Posterior cingulate gyrus (tissue), 11 donors: ENCODE measurements around the gene ATP11C.

Experiments used
- DNase-seq, 10 donors: peaks; one replicate each; pipeline versions ENCODE4 v3.0.0 to v3.0.0-alpha.2; 2020 to 2021; ENCODE audit warnings: mixed read lengths in 3 of 10
- intact Hi-C: fragments of 100-400 bp; cut with DNase I; formaldehyde crosslinking; loops from one replicate; pipeline ENCODE4 v1.15.1; 2023

Gene ATP11C

GRCh38 chrX:139816204-139816603 is 116.6 kb downstream of the ATP11C start:
- no peak for DNase-seq
- intact Hi-C loops: no loop called here

GRCh38 chrX:139815771-139816170 is 117.1 kb downstream of the ATP11C start:
- intact Hi-C loops: no loop called here
- DNase-seq: no peak

DNA sequence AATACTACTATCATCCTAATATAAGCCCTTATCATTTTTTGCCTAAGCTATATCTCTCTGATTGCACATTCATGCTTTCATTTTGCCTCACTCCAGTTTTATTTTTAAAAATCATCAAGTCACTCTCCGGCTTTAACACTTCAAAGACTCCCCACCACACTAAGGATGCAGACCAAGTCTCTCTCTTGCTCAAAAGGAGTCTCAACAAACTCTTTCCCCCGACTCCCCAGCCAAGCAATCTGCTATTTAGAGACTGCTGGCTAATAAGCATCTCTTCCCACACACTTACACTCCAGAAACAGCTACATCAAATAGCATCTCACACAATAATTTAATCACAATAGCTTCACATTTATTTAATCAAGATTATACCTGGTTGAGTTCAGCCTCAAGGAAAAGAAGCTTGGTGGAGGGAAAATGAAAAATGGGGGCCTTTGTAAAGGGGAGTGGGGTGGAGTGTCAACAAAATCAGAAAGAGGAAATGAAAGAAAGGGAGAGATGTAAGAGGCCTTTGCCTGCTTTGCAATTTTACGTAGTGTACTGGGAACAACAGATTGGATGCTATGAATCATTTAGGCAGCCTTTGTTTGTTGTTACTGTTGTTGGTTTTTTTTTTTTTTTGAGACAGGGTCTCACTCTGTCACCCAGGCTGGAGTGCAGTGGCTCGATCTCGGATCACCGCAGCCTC is 120.8 kb downstream of the ATP11C start:
- intact Hi-C loops: no loop called here
- no peak for DNase-seq

- DNase-seq: no peak
- intact Hi-C loops: no loop called here
Observed at GRCh38 chrX:139804482-139804881, 128.4 kb downstream of the ATP11C start.

DNA sequence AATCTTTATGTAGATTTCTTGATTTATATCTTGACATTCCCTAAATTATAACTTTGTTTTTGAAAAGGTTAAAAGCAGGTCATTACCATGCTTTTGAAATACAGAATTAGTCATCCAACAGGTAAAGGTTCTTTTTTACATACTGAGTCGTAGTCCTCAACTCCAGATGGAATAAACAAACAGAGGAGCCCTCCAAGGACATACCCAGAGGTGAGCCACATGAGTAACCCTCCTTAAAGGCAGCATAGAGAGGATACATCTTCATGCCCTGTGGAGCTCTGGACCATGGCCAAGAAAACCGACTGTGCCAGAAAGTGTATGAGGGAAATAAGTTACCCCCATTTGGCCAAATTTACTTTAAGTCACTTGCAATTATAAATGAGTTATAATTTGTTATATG is 129.6 kb downstream of the ATP11C start:
- no peak for DNase-seq
- intact Hi-C loops: no loop called here

GRCh38 chrX:139802048-139802447 is 130.8 kb downstream of the ATP11C start:
- intact Hi-C loops: no loop called here
- no peak for DNase-seq

GRCh38 chrX:139801397-139801813 is 131.4 kb downstream of the ATP11C start:
- no peak for DNase-seq
- intact Hi-C loops: no loop called here

- no peak for DNase-seq
- intact Hi-C loops: no loop called here
Observed at GRCh38 chrX:139798701-139799100, 134.2 kb downstream of the ATP11C start.

- intact Hi-C loops: no loop called here
- DNase-seq: no peak
Observed at GRCh38 chrX:139795196-139795595, 137.7 kb downstream of the ATP11C start.

GRCh38 chrX:139787601-139788000 is 145.3 kb downstream of the ATP11C start:
- no peak for DNase-seq
- intact Hi-C loops: no loop called here

DNA sequence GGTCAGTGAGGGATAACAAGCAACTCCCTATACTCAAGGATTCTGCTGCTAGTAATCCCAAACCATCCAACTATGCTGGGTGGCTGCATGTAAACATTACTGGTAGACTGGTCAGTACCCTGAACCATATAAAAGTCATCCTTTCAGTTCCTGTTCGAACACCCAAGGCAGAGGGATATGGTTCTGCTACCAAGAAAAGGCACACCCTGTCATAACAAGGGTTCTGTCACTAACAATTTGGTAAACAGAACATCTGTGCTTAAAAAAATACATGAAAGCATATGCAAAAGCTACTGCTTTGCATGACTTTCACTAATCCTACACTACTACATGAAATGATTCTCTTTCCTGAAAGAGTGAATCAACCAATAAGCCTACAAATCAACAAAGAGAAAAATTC is 148.0 kb downstream of the ATP11C start:
- intact Hi-C loops: no loop called here
- no peak for DNase-seq

GRCh38 chrX:139783959-139784358 is 148.9 kb downstream of the ATP11C start:
- no peak for DNase-seq
- intact Hi-C loops: no loop called here

DNA sequence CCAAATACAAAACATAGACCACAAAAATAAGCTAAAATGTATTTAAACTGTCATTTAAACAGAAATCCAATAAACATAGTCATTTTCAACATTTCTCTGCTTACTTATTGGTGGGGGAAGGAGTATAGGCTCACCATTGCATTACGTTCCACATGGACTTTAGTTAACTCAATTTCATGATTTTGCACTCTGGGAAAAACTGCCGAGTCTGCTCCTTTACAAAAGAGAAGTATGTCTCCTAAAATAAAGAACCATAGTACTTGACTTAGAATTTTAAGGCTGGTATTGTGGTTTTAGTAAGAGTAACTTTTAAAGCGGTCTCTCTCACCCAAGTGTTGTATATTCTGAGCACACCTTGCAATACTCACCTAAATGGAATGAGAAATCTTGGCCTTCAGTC is 149.8 kb downstream of the ATP11C start:
- intact Hi-C loops: no loop called here
- no peak for DNase-seq

DNA sequence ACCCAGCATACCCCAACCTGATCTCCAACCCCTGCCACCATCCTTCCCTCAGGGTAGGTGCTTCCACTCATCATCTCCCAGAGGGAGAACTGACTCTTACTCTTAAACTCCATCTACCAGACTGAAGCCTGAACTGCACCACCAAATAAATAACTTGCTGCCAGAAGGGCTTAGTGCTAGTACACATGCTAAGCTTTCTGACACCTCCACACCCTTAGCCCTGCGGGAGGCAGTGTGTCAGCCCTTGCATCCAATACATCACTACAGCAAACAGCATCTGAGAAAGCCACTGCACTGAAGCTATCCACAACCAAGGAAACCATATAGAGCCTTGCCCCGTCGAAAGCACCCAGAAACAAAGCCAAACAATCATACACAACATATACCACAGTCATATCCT is 156.3 kb downstream of the ATP11C start:
- DNase-seq: no peak
- intact Hi-C loops: no loop called here

GRCh38 chrX:139770366-139770765 is 162.5 kb downstream of the ATP11C start:
- intact Hi-C loops: no loop called here
- no peak for DNase-seq

GRCh38 chrX:139766545-139766983 is 166.3 kb downstream of the ATP11C start:
- DNase-seq: no peak
- intact Hi-C loops: no loop called here

DNA sequence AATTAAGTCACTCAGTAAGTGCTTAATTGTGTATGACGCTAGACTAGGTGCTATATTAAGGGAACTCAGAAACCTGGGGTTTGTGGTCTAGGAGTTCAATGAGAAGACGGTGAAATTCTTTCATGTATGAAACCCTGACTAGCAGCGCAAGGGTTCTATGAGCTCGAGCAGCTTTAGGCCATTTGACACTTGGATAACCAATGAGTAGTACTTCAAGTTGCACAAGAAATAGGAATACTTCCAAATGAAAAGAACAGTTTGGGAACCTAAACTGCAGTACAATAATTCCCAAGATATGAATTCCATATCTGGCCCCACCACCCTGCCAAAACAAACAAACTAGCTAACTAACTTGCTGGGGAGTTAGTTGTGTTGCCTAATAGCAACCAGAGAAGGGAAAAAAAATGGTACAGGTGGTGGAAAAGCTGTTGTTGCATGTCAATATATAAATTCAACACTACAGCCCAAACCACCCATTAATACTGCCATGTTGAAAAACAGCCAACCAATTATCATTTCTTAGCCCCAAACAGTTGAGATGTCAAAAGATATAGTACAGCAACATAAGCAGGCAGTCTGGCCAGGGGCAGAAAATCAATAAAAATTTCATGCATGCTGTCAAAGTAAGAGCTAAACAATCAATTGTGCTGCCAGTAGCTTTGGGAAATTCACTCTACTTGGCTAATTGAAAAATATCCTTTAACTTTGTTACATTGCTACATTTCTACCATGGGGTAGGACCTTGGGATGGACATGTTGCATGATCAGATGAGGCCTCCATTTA is 170.3 kb downstream of the ATP11C start:
- intact Hi-C loops: no loop called here
- DNase-seq: no peak

GRCh38 chrX:139759637-139760036 is 173.2 kb downstream of the ATP11C start:
- DNase-seq: no peak
- intact Hi-C loops: no loop called here

DNA sequence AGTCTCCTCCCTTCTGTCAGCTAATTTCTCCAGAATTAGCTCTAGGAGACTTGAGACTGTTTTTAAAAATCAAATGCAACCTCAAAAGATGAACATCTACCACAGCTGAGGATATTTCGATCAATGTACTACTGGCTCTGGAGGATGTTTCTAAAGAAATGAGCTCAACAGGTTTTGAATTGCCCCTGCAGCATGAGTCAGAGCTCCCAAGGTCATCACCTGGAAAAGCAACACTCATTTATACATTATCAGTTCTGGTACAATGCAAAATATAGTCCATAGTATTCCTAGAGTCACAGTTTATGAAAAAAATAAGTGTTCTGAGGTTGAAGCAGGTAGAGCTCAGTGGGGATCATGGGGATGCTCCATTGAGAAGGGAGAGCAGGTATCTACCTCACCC is 174.0 kb downstream of the ATP11C start:
- DNase-seq: no peak
- intact Hi-C loops: no loop called here

- intact Hi-C loops: no loop called here
- DNase-seq: no peak
Observed at GRCh38 chrX:139758250-139758649, 174.6 kb downstream of the ATP11C start.

- no peak for DNase-seq
- intact Hi-C loops: no loop called here
Observed at GRCh38 chrX:139751053-139751452, 181.8 kb downstream of the ATP11C start.

GRCh38 chrX:139750390-139750789 is 182.5 kb downstream of the ATP11C start:
- intact Hi-C loops: no loop called here

More at GRCh38 chrX:139750390-139750789, 182.5 kb downstream of the ATP11C start:
- no peak for DNase-seq
